Large intestine (tissue), 3 donors: ENCODE data around the gene ADGRF1. TPM values are rescaled to one million over a fixed set of nuclear protein-coding genes. Genes with fewer than 3 reads are reported as not detected.
A peak's percentile ranks its signal among the peaks of the same experiment; 100 is the strongest.
"Not testable (repeated sequence)": the region's sequence is repeated elsewhere in the genome, so short reads cannot be mapped to it uniquely, and the experiment has no call there.

Experiments used
- DNase-seq, 2 donors: peaks; one replicate each; pipeline versions ENCODE4 v3.0.0 to v3.0.0-alpha.2; 2013
- H3K27ac ChIP-seq: one replicate; pipeline ENCODE4 v1.5.1; 2013; ENCODE audit warnings: low read length
- H3K27me3 ChIP-seq: 2 replicates; pipeline ENCODE4 v1.6.1; 2013; ENCODE audit warnings: low read length; ENCODE audit not compliant: control insufficient read depth, insufficient read depth
- H3K36me3 ChIP-seq: 2 replicates; pipeline ENCODE4 v1.6.1; 2013; ENCODE audit warnings: low read length; ENCODE audit not compliant: control insufficient read depth, insufficient read depth
- H3K4me1 ChIP-seq: one replicate; pipeline ENCODE4 v1.6.1; 2013; ENCODE audit warnings: low read length; ENCODE audit not compliant: control insufficient read depth, insufficient read depth
- H3K4me3 ChIP-seq: one replicate; pipeline ENCODE4 v1.5.1; 2013; ENCODE audit warnings: low read length
- H3K9me3 ChIP-seq: one replicate; pipeline ENCODE4 v1.6.1; 2013; ENCODE audit warnings: mild to moderate bottlenecking, low read depth, low read length, moderate library complexity; ENCODE audit not compliant: control insufficient read depth
- WGBS: methylation state at CpG from one replicate; pipeline ENCODE4 v1.1.5; 2013; ENCODE audit warnings: low lambda C conversion rate; ENCODE audit not compliant: insufficient coverage; 5-methylcytosine and 5-hydroxymethylcytosine counted together
- polyA plus RNA-seq: library from polyadenylated mRNA; unstranded; fragments of 120-200 nt; gene quantifications from one replicate; pipeline ENCODE4 v1.2.1, GENCODE V29; 2013

ADGRF1 gene
- polyA plus RNA-seq, 1 donor: 1.2 TPM

- Histone ChIP-seq H3K36me3 (no peaks in the 10 kb centered on the region), H3K27ac (no peak overlapping the region), H3K4me1 (no peaks in the 10 kb centered on the region), H3K4me3 (no peak overlapping the region), H3K27me3 (no peaks in the 10 kb centered on the region), H3K9me3 (no peaks in the 10 kb centered on the region)
- no peak for DNase-seq
- 80% methylated on average over 5 of the region's 5 CpGs for WGBS
These were observed 20.2 kb upstream of the ADGRF1 start for GRCh38 chr6:47062346-47062745.

- no peak for DNase-seq
- no peak overlapping the region for H3K27ac ChIP-seq
- WGBS: no CpG with 5 or more reads among the region's 5 CpGs
These were observed 19.5 kb upstream of the ADGRF1 start for GRCh38 chr6:47061309-47062300.

GRCh38 chr6:47059216-47059885, 17.2 kb upstream of the ADGRF1 start:
- Histone ChIP-seq H3K27me3 (no peaks in the 10 kb centered on the region), H3K27ac (no peak overlapping the region), H3K4me1 (no peaks in the 10 kb centered on the region), H3K36me3 (no peaks in the 10 kb centered on the region), H3K9me3 (no peaks in the 10 kb centered on the region), H3K4me3 (no peak overlapping the region)
- DNase-seq: no peak
- no CpG with 5 or more reads among the region's 5 CpGs for WGBS

More at GRCh38 chr6:47061309-47062300, 19.5 kb upstream of the ADGRF1 start:
- Histone ChIP-seq H3K27me3 (no peaks in the 10 kb centered on the region), H3K4me1 (no peaks in the 10 kb centered on the region), H3K9me3 (no peaks in the 10 kb centered on the region), H3K4me3 (no peak overlapping the region), H3K36me3 (no peaks in the 10 kb centered on the region)

- Histone ChIP-seq H3K27me3 (no peaks in the 10 kb centered on the region), H3K27ac (no peak overlapping the region), H3K4me1 (no peaks in the 10 kb centered on the region), H3K36me3 (no peaks in the 10 kb centered on the region), H3K9me3 (no peaks in the 10 kb centered on the region), H3K4me3 (no peak overlapping the region)
- DNase-seq: no peak
- no CpG with 5 or more reads among the region's 1 CpG for WGBS
These were observed 15.9 kb upstream of the ADGRF1 start for GRCh38 chr6:47057830-47058540.

GRCh38 chr6:47056832-47057231, 14.7 kb upstream of the ADGRF1 start:
- no peak overlapping the region for H3K27ac ChIP-seq
- no peaks in the 10 kb centered on the region for H3K4me1 ChIP-seq
- no CpG with 5 or more reads among the region's 2 CpGs for WGBS
- H3K27me3 ChIP-seq: no peaks in the 10 kb centered on the region
- no peaks in the 10 kb centered on the region for H3K9me3 ChIP-seq
- no peaks in the 10 kb centered on the region for H3K36me3 ChIP-seq
- DNase-seq: no peak
- no peak overlapping the region for H3K4me3 ChIP-seq

GRCh38 chr6:47054302-47054701, 12.2 kb upstream of the ADGRF1 start:
- H3K9me3 ChIP-seq, H3K4me1 ChIP-seq, H3K4me3 ChIP-seq, H3K27ac ChIP-seq, H3K27me3 ChIP-seq, H3K36me3 ChIP-seq, DNase-seq: not testable (repeated sequence)
- no CpG with 5 or more reads among the region's 2 CpGs for WGBS

- no peak overlapping the region for H3K27ac ChIP-seq
- H3K36me3 ChIP-seq: no peaks in the 10 kb centered on the region
- no peaks in the 10 kb centered on the region for H3K9me3 ChIP-seq
- DNase-seq: no peak
- no peaks in the 10 kb centered on the region for H3K27me3 ChIP-seq
- H3K4me1 ChIP-seq: no peaks in the 10 kb centered on the region
- H3K4me3 ChIP-seq: no peak overlapping the region
These were observed 6.5 kb upstream of the ADGRF1 start for GRCh38 chr6:47048638-47049037.

GRCh38 chr6:47047479-47048407, 5.6 kb upstream of the ADGRF1 start:
- H3K4me1 ChIP-seq: no peaks in the 10 kb centered on the region
- no peaks in the 10 kb centered on the region for H3K36me3 ChIP-seq
- no peak overlapping the region for H3K4me3 ChIP-seq
- WGBS: 20% methylated on average over 2 of the region's 9 CpGs
- H3K9me3 ChIP-seq: no peaks in the 10 kb centered on the region
- no peaks in the 10 kb centered on the region for H3K27me3 ChIP-seq
- peak; percentile 77 to 84 for DNase-seq
- H3K27ac ChIP-seq: no peak overlapping the region

GRCh38 chr6:47047097-47047478, 5.0 kb upstream of the ADGRF1 start:
- Histone ChIP-seq H3K9me3 (no peaks in the 10 kb centered on the region), H3K4me1 (no peaks in the 10 kb centered on the region), H3K27ac (no peak overlapping the region), H3K4me3 (no peak overlapping the region), H3K27me3 (no peaks in the 10 kb centered on the region), H3K36me3 (no peaks in the 10 kb centered on the region)
- no CpG with 5 or more reads among the region's 3 CpGs for WGBS
- no peak for DNase-seq
